Left lung (tissue), 10 donors: ENCODE data around the gene MANEA. TPM values are rescaled to one million over a fixed set of nuclear protein-coding genes. Genes with fewer than 3 reads are reported as not detected.
"Not testable (repeated sequence)": the region's sequence is repeated elsewhere in the genome, so short reads cannot be mapped to it uniquely, and the experiment has no call there.

Experiments
- ATAC-seq: fragments of 200-7000 bp; cut with Tn5 transposase; one replicate; pipeline ENCODE4 v1.9.1; 2020; ENCODE audit warnings: moderate library complexity
- DNase-seq, 4 donors: peaks; one replicate each; pipeline ENCODE4 v3.0.0-alpha.2; 2013 to 2020
- H3K27ac ChIP-seq, 2 donors: fragments of 200-600 bp; sonication (generic) in 1 of 2; one replicate each; pipeline versions ENCODE4 v1.5.0 to v1.8.0; 2020 to 2021
- H3K27me3 ChIP-seq, 2 donors: fragments of 200-600 bp; sonication (generic) in 1 of 2; one replicate each; pipeline versions ENCODE4 v1.5.0 to v1.8.0; 2020 to 2021
- H3K36me3 ChIP-seq, 2 donors: fragments of 200-600 bp; sonication (generic) in 1 of 2; one replicate each; pipeline versions ENCODE4 v1.5.0 to v1.8.0; 2020 to 2021
- H3K4me1 ChIP-seq, 2 donors: fragments of 200-600 bp; one replicate each; pipeline ENCODE4 v1.8.0; 2021
- H3K4me3 ChIP-seq, 2 donors: fragments of 200-600 bp; sonication (generic) in 1 of 2; one replicate each; pipeline versions ENCODE4 v1.5.0 to v1.8.0; 2020 to 2021; ENCODE audit warnings: mild to moderate bottlenecking in 1 of 2
- H3K9me3 ChIP-seq, 2 donors: fragments of 200-600 bp; sonication (generic) in 1 of 2; one replicate each; pipeline versions ENCODE4 v1.5.0 to v1.8.0; 2020 to 2021
- CTCF ChIP-seq, 2 donors: fragments of 200-600 bp; sonication (generic) in 1 of 2; IDR thresholded peaks; one replicate each; pipeline versions ENCODE4 v1.5.0 to v1.8.0; 2021; ENCODE audit warnings: antibody characterized with exemption in 2 of 2
- intact Hi-C, 2 donors: fragments of 100-400 bp; cut with DNase I; formaldehyde crosslinking; loops; one replicate each; pipeline versions ENCODE4 v1.11.2 to v1.14.2; 2022
- polyA plus RNA-seq, 6 donors: library from polyadenylated mRNA; unstranded; fragments of 120-200 nt; gene quantifications; one replicate each; pipeline ENCODE4 v1.2.1, GENCODE V29; 2013; ENCODE audit not compliant: insufficient read length in 6 of 6
- total RNA-seq, 2 donors: library from RNA; stranded (reverse); fragmentation: NEBNext Ultra II Directional; extraction: Animal tissue kit (Norgen Biotek cat#: 25700); gene quantifications; one replicate each; pipeline ENCODE4 v1.2.1, GENCODE V29; 2021
- donor health status: DM: no; HTN: yes; CAD: no.
- donor health status: DM: no; HTN: no; CAD: no.

MANEA gene
- total and polyA plus RNA-seq, 8 donors = 12.9 to 23.3 (median 21.6) TPM

DNA sequence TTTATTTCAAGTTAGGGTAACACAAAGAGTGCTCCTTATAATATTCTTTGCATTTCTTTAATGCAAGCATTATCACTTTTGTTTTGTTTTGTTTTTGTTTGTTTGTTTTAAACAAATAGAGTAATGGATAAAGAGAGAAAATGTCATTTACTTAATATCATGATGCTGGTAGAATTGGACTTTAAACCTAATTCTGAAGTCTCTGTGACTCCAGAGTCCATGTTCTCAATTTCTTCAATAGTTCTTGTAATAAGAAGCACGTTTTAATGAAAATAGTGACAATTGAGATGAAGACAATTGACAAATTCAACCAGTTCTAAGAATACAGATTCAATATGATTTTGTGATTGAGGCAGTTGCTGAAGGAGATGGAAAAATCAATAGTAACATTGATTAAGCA lies 30.3 kb upstream of the MANEA start:
- Histone ChIP-seq H3K4me3 (no peak overlapping the region), H3K36me3 (no peaks in the 10 kb centered on the region), H3K4me1 (no peaks in the 10 kb centered on the region), H3K27me3 (no peaks in the 10 kb centered on the region), H3K27ac (no peak overlapping the region), H3K9me3 (no peaks in the 10 kb centered on the region)
- intact Hi-C loops = no loop called here
- no peak for DNase-seq
- ATAC-seq = no peak
- TF ChIP-seq CTCF (IDR thresholded peaks at IDR 0.05) = no peak

DNA sequence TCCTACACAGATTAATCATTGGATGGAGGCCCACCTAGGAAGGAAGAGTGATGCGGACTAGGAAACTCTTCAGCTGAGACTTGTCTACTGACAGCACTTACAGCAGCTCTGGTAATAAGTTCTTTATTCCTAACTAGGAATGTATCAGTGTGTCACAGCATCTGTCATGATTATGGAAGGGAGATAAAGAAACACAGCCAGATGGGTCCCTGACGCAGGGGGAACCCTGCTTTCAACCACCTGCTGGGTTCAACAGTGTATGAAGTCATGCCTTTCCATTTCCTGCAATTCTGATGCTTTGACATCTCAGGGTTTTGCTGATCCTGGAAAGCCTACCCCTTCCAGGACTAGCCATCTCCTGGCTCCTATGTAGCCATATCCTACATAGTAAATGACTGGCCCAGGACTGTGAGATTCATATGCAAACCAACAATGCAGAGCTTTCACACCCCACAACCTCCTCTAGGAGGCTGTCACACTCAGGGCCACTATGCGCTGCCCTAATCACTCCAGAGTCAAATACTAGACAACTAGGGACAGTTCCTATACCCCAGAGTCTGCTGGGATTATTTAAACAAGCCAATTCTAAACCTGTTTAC lies 29.0 kb upstream of the MANEA start:
- Histone ChIP-seq H3K27ac (no peak overlapping the region), H3K36me3 (no peaks in the 10 kb centered on the region), H3K9me3 (no peaks in the 10 kb centered on the region), H3K4me3 (no peak overlapping the region), H3K4me1 (no peaks in the 10 kb centered on the region), H3K27me3 (no peaks in the 10 kb centered on the region)
- DNase-seq = no peak
- TF ChIP-seq CTCF (IDR thresholded peaks at IDR 0.05) = no peak
- intact Hi-C loops = no loop called here
- no peak for ATAC-seq

DNA sequence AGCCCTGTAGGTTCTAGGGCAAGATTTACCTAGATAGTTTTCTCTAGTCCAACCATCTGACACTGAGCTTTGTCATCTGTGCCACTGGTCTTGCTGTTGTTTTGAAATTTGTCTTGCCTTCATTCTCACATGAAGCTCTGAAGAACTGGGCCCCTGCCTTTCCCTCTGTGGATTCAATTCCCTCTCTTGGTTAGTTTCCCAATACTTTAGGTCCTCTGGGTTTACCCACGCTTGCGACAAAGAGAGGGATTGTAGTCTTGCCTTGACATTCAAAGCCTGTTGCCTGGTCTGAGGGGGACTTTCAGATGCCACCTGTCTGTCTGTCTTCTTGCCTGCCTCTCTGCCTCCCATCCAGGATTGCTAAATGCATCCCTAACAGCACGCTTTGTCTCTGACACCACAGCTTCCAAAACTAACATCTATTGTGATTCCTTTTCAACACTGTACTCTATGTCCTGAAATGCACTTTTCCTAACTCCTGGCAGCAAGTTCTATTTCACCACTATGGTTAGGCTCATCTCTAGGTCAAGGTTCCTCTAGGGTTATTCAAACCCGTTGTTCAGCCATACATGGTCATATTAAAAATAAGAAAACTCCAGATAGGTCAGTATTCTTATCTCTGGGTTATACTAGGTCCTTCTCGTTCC lies 25.5 kb upstream of the MANEA start:
- Histone ChIP-seq H3K9me3 (no peaks in the 10 kb centered on the region), H3K27ac (no peak overlapping the region), H3K36me3 (no peaks in the 10 kb centered on the region), H3K27me3 (no peaks in the 10 kb centered on the region), H3K4me1 (no peaks in the 10 kb centered on the region), H3K4me3 (no peak overlapping the region)
- no peak for ATAC-seq
- no peak for DNase-seq
- intact Hi-C loops = no loop called here
- TF ChIP-seq CTCF (IDR thresholded peaks at IDR 0.05) = no peak

DNA sequence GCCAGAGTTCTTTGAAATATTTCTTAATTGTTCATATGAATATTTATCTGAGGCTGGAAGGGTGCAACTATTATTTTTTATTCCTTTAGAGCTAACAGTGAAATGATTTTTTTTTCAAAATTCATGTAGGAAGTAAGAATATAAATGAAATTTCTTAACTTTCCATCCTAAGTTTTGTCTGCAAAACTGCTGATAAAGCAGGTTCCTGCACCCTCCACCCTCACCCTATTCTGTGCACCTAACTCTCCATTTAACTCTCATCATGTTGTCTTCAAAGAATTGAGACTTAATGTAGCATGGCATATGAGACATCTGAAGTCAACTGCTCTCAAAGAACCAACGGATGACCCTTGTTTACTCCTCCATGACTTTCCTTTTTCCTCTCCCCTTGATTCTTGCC lies 23.5 kb upstream of the MANEA start:
- DNase-seq (no peak), ATAC-seq (no peak)
- H3K27me3 ChIP-seq = no peaks in the 10 kb centered on the region
- H3K27ac ChIP-seq = no peak overlapping the region
- H3K9me3 ChIP-seq = no peaks in the 10 kb centered on the region
- no peaks in the 10 kb centered on the region for H3K36me3 ChIP-seq
- TF ChIP-seq CTCF (IDR thresholded peaks at IDR 0.05) = no peak
- intact Hi-C loops = no loop called here
- H3K4me3 ChIP-seq = no peak overlapping the region
- no peaks in the 10 kb centered on the region for H3K4me1 ChIP-seq

DNA sequence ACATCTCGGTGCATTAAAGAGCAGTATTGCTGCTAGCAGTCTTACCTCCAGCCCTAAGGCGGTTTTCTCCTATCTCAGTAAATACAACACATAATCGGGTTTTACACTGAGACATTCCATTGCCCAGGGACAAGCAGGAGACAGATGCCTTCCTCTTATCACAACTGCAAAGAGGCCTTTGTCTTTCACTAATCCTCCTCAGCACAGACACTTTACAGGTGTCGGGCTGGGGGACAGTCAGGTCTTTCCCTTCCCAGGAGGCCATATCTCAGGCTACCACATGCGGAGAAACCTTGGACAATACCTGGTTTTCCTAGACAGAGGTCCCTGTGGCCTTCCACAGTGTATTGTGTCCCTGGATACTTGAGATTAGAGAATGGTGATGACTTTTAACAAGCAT lies 16.4 kb upstream of the MANEA start:
- ATAC-seq, intact Hi-C loops, H3K4me3 ChIP-seq: not testable (repeated sequence)

DNA sequence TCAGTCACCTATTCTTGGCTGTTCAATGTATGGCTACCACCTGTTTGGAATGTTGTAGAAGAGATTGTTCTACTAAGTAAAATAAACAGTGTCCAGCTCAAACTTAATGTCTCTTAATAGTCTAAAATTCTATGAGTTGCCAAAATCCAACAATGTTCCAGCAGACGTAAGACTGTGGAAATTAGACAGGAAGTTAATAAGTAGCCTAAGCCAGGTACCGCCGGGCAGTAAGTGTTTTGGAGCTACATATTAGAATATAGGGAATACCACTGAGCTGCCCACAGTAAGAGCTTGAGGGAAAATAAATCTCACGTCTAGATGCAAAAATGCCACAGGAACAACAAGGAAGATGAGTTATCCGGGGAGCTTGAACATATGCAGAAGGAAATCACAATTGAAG lies 7.8 kb upstream of the MANEA start:
- Histone ChIP-seq H3K27ac (no peak overlapping the region), H3K4me3 (no peak overlapping the region), H3K4me1 (peaks cover 0 to 13% of the 10 kb centered on the region in 2 donors), H3K9me3 (no peaks in the 10 kb centered on the region), H3K36me3 (no peaks in the 10 kb centered on the region), H3K27me3 (no peaks in the 10 kb centered on the region)
- ATAC-seq (no peak), DNase-seq (no peak)
- TF ChIP-seq CTCF (IDR thresholded peaks at IDR 0.05) = no peak
- intact Hi-C loops = no loop called here

More for the DNA sequence above, 16.4 kb upstream of the MANEA start:
- H3K4me1 ChIP-seq, H3K36me3 ChIP-seq, H3K27me3 ChIP-seq, H3K27ac ChIP-seq, H3K9me3 ChIP-seq, DNase-seq: not testable (repeated sequence)
